ENCODE measurements around the gene CCDC33.

GRCh38 chr15:74268020-74268419 is 31.9 kb downstream of the CCDC33 start:
- TF ChIP-seq, protein P1, sequence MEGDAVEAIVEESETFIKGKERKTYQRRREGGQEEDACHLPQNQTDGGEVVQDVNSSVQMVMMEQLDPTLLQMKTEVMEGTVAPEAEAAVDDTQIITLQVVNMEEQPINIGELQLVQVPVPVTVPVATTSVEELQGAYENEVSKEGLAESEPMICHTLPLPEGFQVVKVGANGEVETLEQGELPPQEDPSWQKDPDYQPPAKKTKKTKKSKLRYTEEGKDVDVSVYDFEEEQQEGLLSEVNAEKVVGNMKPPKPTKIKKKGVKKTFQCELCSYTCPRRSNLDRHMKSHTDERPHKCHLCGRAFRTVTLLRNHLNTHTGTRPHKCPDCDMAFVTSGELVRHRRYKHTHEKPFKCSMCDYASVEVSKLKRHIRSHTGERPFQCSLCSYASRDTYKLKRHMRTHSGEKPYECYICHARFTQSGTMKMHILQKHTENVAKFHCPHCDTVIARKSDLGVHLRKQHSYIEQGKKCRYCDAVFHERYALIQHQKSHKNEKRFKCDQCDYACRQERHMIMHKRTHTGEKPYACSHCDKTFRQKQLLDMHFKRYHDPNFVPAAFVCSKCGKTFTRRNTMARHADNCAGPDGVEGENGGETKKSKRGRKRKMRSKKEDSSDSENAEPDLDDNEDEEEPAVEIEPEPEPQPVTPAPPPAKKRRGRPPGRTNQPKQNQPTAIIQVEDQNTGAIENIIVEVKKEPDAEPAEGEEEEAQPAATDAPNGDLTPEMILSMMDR (IDR thresholded peaks at IDR 0.05; ENCODE audit: borderline replicate concordance, extremely low read depth, low read length, poor library complexity, severe bottlenecking): no peak
- no peak for TF ChIP-seq EZH2 (IDR thresholded peaks at IDR 0.05; ENCODE audit: borderline replicate concordance, low read depth, low read length, severe bottlenecking)

All from DND-41 (cell line).